Measurements from ENCODE around the gene COL6A1.
A peak's percentile ranks its signal among the peaks of the same experiment; 100 is the strongest.

COL6A1 gene

GRCh38 chr21:45972353-45972715 lies 9.2 kb upstream of the COL6A1 start:
- no peaks in the 10 kb centered on the region for H3K4me1 ChIP-seq (ENCODE audit: low read depth, poor library complexity, severe bottlenecking)
- no peak overlapping the region for H2AFZ ChIP-seq (ENCODE audit: low read depth)
- no peak overlapping the region for H3K9ac ChIP-seq
- H3K27me3 ChIP-seq (ENCODE audit: insufficient read depth, low read depth), result peaks cover 60% of the 10 kb centered on the region
- no peaks in the 10 kb centered on the region for H3K79me2 ChIP-seq (ENCODE audit: insufficient read depth, low read depth)
- no peak overlapping the region for H3K4me2 ChIP-seq
- no peak overlapping the region for H3K27ac ChIP-seq
- H3K4me3 ChIP-seq (IDR thresholded peaks at IDR 0.05; ENCODE audit: insufficient read depth, low read depth, low read length), result no peak overlapping the region
- TF ChIP-seq CTCF (conservative IDR thresholded peaks at IDR 0.05; ENCODE audit: low read depth, low read length), result no peak
- no peaks in the 10 kb centered on the region for H3K36me3 ChIP-seq (ENCODE audit: insufficient read depth)
- H4K20me1 ChIP-seq (ENCODE audit: insufficient read depth), result no peaks in the 10 kb centered on the region

GRCh38 chr21:45972716-45973474 lies 8.7 kb upstream of the COL6A1 start:
- no peak for TF ChIP-seq CTCF (conservative IDR thresholded peaks at IDR 0.05; ENCODE audit: low read depth, low read length)
- Histone ChIP-seq H3K4me1 (ENCODE audit: low read depth, poor library complexity, severe bottlenecking) (no peaks in the 10 kb centered on the region), H3K27ac (no peak overlapping the region), H4K20me1 (ENCODE audit: insufficient read depth) (no peaks in the 10 kb centered on the region), H3K4me3 (IDR thresholded peaks at IDR 0.05; ENCODE audit: insufficient read depth, low read depth, low read length) (no peak overlapping the region), H2AFZ (ENCODE audit: low read depth) (0 out of 2 replicates have a peak overlapping the region, but pooled peaks have one; percentile 14), H3K4me2 (peak overlapping the region; percentile 54; the same call in 1 of the 2 replicates), H3K9ac (no peak overlapping the region), H3K36me3 (ENCODE audit: insufficient read depth) (no peaks in the 10 kb centered on the region), H3K27me3 (ENCODE audit: insufficient read depth, low read depth) (peaks cover 58% of the 10 kb centered on the region), H3K79me2 (ENCODE audit: insufficient read depth, low read depth) (no peaks in the 10 kb centered on the region)

DNA sequence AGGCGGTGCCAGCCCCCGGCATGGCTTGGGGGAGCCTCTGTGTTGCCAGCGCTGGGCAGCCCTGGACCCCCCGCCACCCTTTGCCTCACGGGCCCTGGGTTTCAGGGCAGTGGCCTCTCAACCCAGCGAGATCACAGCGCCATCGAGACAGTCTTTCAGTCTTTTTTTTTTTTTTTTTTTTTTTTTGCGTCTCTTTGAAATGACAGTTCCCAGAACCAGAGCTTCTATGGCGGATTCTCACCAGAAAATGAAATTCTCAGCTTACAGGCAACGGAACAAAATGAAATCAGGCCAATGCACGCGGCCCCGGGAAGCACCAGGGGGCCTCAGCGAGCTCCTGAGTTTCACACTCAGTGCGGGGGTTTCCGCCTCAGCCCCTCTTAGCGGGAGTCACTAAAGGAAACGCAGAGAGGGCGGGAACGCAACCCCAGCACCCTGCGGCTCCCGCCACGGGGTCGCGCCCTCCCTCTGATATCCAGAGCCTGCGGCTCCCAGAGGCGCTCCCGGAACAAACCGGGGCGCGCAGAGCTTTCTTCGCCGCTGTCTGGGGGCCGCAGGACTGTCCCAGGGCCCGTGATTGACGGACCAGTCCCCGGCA lies 8.0 kb upstream of the COL6A1 start:
- H4K20me1 ChIP-seq (ENCODE audit: insufficient read depth), result no peaks in the 10 kb centered on the region
- H2AFZ ChIP-seq (ENCODE audit: low read depth), result peak overlapping the region; percentile 67
- H3K27me3 ChIP-seq (ENCODE audit: insufficient read depth, low read depth), result peaks cover 58% of the 10 kb centered on the region
- no peaks in the 10 kb centered on the region for H3K4me1 ChIP-seq (ENCODE audit: low read depth, poor library complexity, severe bottlenecking)
- no peaks in the 10 kb centered on the region for H3K36me3 ChIP-seq (ENCODE audit: insufficient read depth)
- peak overlapping the region; percentile 54 for H3K4me2 ChIP-seq
- no peak overlapping the region for H3K4me3 ChIP-seq (IDR thresholded peaks at IDR 0.05; ENCODE audit: insufficient read depth, low read depth, low read length)
- H3K27ac ChIP-seq, result no peak overlapping the region
- no peak overlapping the region for H3K9ac ChIP-seq
- peak; percentile 28; the same call in 1 of the 2 replicates for TF ChIP-seq CTCF (conservative IDR thresholded peaks at IDR 0.05; ENCODE audit: low read depth, low read length)
- no peaks in the 10 kb centered on the region for H3K79me2 ChIP-seq (ENCODE audit: insufficient read depth, low read depth)

- no peaks in the 10 kb centered on the region for H3K4me1 ChIP-seq (ENCODE audit: low read depth, poor library complexity, severe bottlenecking)
- H2AFZ ChIP-seq (ENCODE audit: low read depth), result peak overlapping the region; percentile 67
These were observed 7.2 kb upstream of the COL6A1 start for GRCh38 chr21:45974073-45975019.

More at GRCh38 chr21:45974073-45975019, 7.2 kb upstream of the COL6A1 start:
- H3K36me3 ChIP-seq (ENCODE audit: insufficient read depth), result no peaks in the 10 kb centered on the region
- no peak overlapping the region for H3K9ac ChIP-seq
- peaks cover 65% of the 10 kb centered on the region for H3K27me3 ChIP-seq (ENCODE audit: insufficient read depth, low read depth)
- TF ChIP-seq CTCF (conservative IDR thresholded peaks at IDR 0.05; ENCODE audit: low read depth, low read length), result no peak
- H4K20me1 ChIP-seq (ENCODE audit: insufficient read depth), result no peaks in the 10 kb centered on the region
- H3K4me3 ChIP-seq (IDR thresholded peaks at IDR 0.05; ENCODE audit: insufficient read depth, low read depth, low read length), result no peak overlapping the region
- peak overlapping the region; percentile 54 for H3K4me2 ChIP-seq
- no peaks in the 10 kb centered on the region for H3K79me2 ChIP-seq (ENCODE audit: insufficient read depth, low read depth)
- H3K27ac ChIP-seq, result no peak overlapping the region

Data from KMS-11 (cell line).